Neural progenitor cell (in vitro differentiated cells): ENCODE data around the gene OR52D1.

Experiments
- CTCF ChIP-seq: fragments of 200-600 bp; sonication (generic); IDR thresholded peaks from 2 replicates; pipeline ENCODE4 v1.5.1; 2017; ENCODE audit warnings: antibody characterized with exemption, mild to moderate bottlenecking
- EZH2 ChIP-seq: fragments of 200-600 bp; sonication (generic); IDR thresholded peaks from 2 replicates; pipeline ENCODE4 v1.6.1; 2017; ENCODE audit warnings: antibody characterized with exemption, mild to moderate bottlenecking, moderate library complexity
- EZH2phosphoT487 ChIP-seq: fragments of 200-600 bp; sonication (generic); IDR thresholded peaks from 2 replicates; pipeline ENCODE4 v1.6.1; 2017; ENCODE audit warnings: antibody characterized with exemption

- TF ChIP-seq CTCF, result no peak
- no peak for TF ChIP-seq EZH2
- TF ChIP-seq EZH2phosphoT487, result no peak
Observed at GRCh38 chr11:5527716-5528115, 39.2 kb downstream of the OR52D1 start.
